ENCODE data around the gene SERINC5.

The SERINC5 gene

DNA sequence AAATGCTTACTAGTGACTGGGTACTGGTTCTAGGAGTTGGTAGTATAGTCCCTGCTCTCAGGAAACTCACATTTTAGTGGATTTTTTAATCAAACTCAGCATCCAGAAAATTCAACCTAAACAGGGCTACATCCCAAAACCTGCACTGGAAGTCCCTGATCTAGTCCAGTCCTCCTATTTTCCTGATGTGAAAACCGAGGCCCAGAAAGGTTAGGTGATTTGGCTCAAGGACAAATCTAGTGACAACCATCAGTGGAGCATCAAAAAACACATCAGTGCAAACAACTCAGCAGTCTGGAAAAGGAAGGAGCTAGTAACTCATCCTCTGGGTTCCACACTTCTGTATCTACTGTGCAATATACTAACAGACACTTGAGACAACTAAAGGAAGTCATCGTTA, 38.2 kb downstream of the SERINC5 start:
- Histone ChIP-seq H3K36me3 (ENCODE audit: insufficient read depth, low read length) (no peaks in the 10 kb centered on the region), H3K9ac (ENCODE audit: insufficient read length) (no peak overlapping the region), H3K4me3 (no peak overlapping the region), H3K27ac (no peak overlapping the region), H3K9me3 (ENCODE audit: low read depth, low read length) (no peaks in the 10 kb centered on the region)
- TF ChIP-seq POLR2AphosphoS5 (IDR thresholded peaks at IDR 0.05; ENCODE audit: borderline replicate concordance, low read depth, low read length) = no peak
- no peak for TF ChIP-seq EZH2 (IDR thresholded peaks at IDR 0.05)
- TF ChIP-seq FOXP2 (optimal IDR thresholded peaks at IDR 0.05; ENCODE audit: control extremely low read depth, extremely low read length, insufficient read depth) = no peak
- no peak for DNase-seq (ENCODE audit: low read depth, low spot score)

DNA sequence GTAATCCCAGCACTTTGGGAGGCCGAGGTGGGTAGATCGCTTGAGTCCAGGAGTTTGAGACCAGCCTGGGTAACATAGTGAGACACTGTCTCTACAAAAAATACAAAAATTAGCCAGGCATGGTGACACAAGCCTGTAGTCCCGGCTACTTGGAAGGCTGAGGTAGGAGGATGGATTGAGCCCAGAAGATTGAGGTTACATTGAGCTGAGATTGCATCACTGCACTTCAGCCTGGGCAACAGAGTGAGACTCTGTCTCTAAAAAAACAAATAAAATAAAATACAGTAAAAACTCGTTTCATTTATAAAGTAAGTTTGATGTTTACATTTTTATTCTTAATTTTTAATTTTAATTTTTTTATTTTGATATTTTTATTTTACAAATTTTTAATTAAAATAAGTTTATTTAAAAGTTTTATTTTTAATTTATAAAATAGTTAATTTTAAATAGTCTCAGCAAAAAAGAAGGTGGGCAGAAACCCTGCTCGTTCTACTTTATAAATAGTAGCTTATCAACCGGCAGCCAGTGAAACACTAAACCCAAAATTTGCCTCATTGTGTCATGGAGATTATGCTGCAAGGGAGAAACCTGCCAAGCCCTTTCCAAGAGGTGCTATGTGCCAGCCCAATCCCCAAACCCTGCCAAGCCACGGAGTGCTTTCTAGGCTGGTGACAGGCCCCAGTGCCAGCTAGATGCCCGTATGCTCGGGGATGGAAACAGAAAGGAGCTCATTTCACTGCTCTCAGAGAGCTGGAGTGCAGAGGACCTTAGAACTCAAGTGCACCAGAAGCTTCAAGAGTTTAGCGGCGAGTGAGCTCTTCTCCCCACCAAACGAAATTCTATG, 38.9 kb downstream of the SERINC5 start:
- no peak overlapping the region for H3K4me3 ChIP-seq
- TF ChIP-seq POLR2AphosphoS5 (IDR thresholded peaks at IDR 0.05; ENCODE audit: borderline replicate concordance, low read depth, low read length) (no peak), FOXP2 (optimal IDR thresholded peaks at IDR 0.05; ENCODE audit: control extremely low read depth, extremely low read length, insufficient read depth) (no peak), EZH2 (IDR thresholded peaks at IDR 0.05) (no peak)
- H3K9me3 ChIP-seq (ENCODE audit: low read depth, low read length) = no peaks in the 10 kb centered on the region
- no peak overlapping the region for H3K9ac ChIP-seq (ENCODE audit: insufficient read length)
- DNase-seq (ENCODE audit: low read depth, low spot score) = no peak
- H3K36me3 ChIP-seq (ENCODE audit: insufficient read depth, low read length) = no peaks in the 10 kb centered on the region
- no peak overlapping the region for H3K27ac ChIP-seq

DNA sequence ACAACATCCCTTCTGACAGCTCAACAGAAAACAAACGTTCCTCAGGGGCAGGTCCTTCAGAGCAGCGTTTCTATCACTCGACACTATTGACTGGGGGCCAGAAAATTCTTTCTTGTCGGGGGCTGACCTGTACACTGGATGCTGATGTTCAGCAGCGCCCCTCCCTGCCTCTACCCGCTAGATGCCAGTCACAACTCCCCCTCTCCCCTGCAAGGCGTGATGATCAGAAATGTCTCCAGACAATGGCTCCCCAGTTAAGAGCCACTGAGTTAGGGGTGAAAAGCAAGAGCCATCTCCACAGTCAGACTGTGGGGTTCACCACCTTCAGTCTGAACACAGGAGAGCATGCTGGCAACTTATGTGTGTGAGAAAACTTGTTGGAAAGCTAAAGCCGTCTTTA, 39.8 kb downstream of the SERINC5 start:
- Histone ChIP-seq H3K27ac (no peak overlapping the region), H3K36me3 (ENCODE audit: insufficient read depth, low read length) (no peaks in the 10 kb centered on the region), H3K9ac (ENCODE audit: insufficient read length) (no peak overlapping the region), H3K4me3 (no peak overlapping the region), H3K9me3 (ENCODE audit: low read depth, low read length) (no peaks in the 10 kb centered on the region)
- TF ChIP-seq FOXP2 (optimal IDR thresholded peaks at IDR 0.05; ENCODE audit: control extremely low read depth, extremely low read length, insufficient read depth) (no peak), POLR2AphosphoS5 (IDR thresholded peaks at IDR 0.05; ENCODE audit: borderline replicate concordance, low read depth, low read length) (no peak), EZH2 (IDR thresholded peaks at IDR 0.05) (no peak)
- DNase-seq (ENCODE audit: low read depth, low spot score) = no peak

DNA sequence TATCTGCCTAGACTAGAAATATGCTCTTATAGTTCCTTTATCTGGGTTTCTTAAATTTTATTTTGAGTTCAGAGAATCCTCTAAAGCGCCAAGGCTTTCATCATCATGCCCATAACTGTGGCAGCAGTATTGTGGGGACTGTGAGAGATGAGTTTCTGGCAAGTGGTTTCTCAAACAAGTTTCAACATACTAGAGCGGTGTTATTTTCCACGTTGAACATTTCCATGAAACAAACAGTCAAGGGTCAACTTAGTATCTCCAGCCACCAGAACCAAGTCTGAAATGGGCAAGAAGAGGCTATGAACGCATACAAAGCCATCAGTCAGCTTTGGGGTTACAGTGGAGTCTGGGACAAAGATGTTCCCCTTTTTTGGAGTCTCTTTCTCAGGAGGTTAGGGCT, 40.3 kb downstream of the SERINC5 start:
- no peaks in the 10 kb centered on the region for H3K36me3 ChIP-seq (ENCODE audit: insufficient read depth, low read length)
- no peak overlapping the region for H3K27ac ChIP-seq
- no peaks in the 10 kb centered on the region for H3K9me3 ChIP-seq (ENCODE audit: low read depth, low read length)
- TF ChIP-seq POLR2AphosphoS5 (IDR thresholded peaks at IDR 0.05; ENCODE audit: borderline replicate concordance, low read depth, low read length) (no peak), FOXP2 (optimal IDR thresholded peaks at IDR 0.05; ENCODE audit: control extremely low read depth, extremely low read length, insufficient read depth) (no peak)
- no peak for DNase-seq (ENCODE audit: low read depth, low spot score)
- H3K9ac ChIP-seq (ENCODE audit: insufficient read length) = no peak overlapping the region
- no peak overlapping the region for H3K4me3 ChIP-seq

DNA sequence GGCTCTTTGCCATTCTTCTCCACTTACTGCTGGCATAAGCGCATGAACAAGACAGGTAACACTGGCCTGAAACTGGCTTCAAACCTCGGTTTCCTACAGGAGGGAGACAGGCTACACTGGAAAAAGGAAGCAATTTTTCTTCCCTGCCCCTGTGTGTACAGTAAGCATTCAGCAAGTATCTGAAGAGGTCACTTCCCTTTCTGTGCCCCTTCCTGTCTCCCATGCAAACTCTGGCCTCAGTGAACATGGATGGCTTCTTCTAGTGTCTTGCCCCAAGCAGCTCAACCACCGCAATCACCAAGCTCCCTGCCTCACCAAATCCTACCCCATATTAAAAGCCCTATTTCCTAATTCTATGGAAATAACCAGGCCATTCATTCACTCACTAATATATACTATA, 42.4 kb downstream of the SERINC5 start:
- H3K27ac ChIP-seq = no peak overlapping the region
- no peaks in the 10 kb centered on the region for H3K36me3 ChIP-seq (ENCODE audit: insufficient read depth, low read length)
- no peak overlapping the region for H3K4me3 ChIP-seq
- no peak overlapping the region for H3K9ac ChIP-seq (ENCODE audit: insufficient read length)
- no peaks in the 10 kb centered on the region for H3K9me3 ChIP-seq (ENCODE audit: low read depth, low read length)
- no peak for DNase-seq (ENCODE audit: low read depth, low spot score)
- TF ChIP-seq EZH2 (IDR thresholded peaks at IDR 0.05) (no peak), POLR2AphosphoS5 (IDR thresholded peaks at IDR 0.05; ENCODE audit: borderline replicate concordance, low read depth, low read length) (no peak), FOXP2 (optimal IDR thresholded peaks at IDR 0.05; ENCODE audit: control extremely low read depth, extremely low read length, insufficient read depth) (no peak)

DNA sequence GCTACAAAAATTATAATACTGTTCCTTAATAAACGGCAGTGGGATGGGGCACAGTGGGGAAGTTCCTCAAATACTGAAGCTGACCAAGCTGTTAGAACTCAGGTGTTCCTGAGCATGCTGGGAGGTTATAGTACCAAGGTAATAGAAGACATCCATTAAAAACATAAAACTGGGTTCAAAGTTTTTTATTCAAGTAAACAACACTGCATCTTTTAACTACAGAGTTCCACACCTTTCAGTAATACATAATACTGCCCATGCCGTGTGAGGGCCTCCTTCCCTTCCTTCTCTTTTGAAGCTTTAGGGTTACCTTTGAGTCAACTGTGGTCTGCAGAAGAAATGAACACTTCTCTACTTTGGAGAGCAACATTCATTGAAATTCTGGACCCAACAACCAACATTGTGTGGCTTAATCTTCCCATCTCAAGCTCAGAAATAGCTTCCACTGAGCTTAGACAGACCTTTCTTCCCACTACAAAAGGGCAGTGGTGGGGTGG, 43.6 kb downstream of the SERINC5 start:
- Histone ChIP-seq H3K36me3 (ENCODE audit: insufficient read depth, low read length) (no peaks in the 10 kb centered on the region), H3K9ac (ENCODE audit: insufficient read length) (no peak overlapping the region), H3K4me3 (no peak overlapping the region), H3K27ac (no peak overlapping the region), H3K9me3 (ENCODE audit: low read depth, low read length) (no peaks in the 10 kb centered on the region)
- TF ChIP-seq POLR2AphosphoS5 (IDR thresholded peaks at IDR 0.05; ENCODE audit: borderline replicate concordance, low read depth, low read length) (no peak), FOXP2 (optimal IDR thresholded peaks at IDR 0.05; ENCODE audit: control extremely low read depth, extremely low read length, insufficient read depth) (no peak), EZH2 (IDR thresholded peaks at IDR 0.05) (no peak)
- no peak for DNase-seq (ENCODE audit: low read depth, low spot score)

DNA sequence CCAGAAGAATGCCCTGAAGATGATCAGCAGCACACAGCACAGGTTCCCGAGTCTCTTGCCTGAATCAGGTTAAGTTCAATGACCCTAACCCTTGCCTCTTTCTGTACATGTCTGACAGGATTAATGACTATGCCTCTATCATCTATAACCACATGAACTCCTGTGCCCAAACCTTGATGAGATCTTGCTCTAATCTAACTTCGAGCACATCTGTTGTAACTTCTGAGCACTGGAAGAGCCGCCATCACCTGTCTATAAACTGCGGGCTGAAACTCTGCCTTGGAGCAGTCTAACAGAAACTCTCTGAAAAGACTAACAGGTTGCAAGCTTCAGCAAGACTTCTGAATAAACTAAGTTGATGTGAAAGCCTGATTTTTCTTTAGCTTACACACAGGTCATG, 44.5 kb downstream of the SERINC5 start:
- no peak overlapping the region for H3K27ac ChIP-seq
- no peak for TF ChIP-seq EZH2 (IDR thresholded peaks at IDR 0.05)
- TF ChIP-seq FOXP2 (optimal IDR thresholded peaks at IDR 0.05; ENCODE audit: control extremely low read depth, extremely low read length, insufficient read depth) = no peak
- no peak for TF ChIP-seq POLR2AphosphoS5 (IDR thresholded peaks at IDR 0.05; ENCODE audit: borderline replicate concordance, low read depth, low read length)
- H3K9me3 ChIP-seq (ENCODE audit: low read depth, low read length) = no peaks in the 10 kb centered on the region
- DNase-seq (ENCODE audit: low read depth, low spot score) = no peak
- no peak overlapping the region for H3K4me3 ChIP-seq
- H3K9ac ChIP-seq (ENCODE audit: insufficient read length) = no peak overlapping the region
- no peaks in the 10 kb centered on the region for H3K36me3 ChIP-seq (ENCODE audit: insufficient read depth, low read length)

DNA sequence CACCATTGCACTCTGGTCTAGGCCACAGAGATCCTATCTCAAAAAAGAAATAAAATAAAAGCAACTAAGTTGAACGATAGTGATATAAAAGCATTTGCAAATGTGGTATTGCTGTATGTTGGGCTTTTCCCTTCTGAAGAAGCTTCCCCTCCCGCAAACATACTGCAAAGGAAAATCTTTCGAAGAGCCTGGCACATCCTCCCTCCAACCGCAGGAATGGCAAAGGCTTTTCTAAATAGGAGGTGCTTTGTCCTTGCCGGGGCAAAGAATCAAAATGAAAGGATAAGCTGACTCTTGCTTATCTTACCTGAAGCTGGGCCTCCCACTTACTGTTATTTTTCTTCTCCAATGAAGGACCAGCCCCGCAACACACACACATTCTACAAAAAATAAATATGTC, 45.8 kb downstream of the SERINC5 start:
- Histone ChIP-seq H3K9ac (ENCODE audit: insufficient read length) (no peak overlapping the region), H3K9me3 (ENCODE audit: low read depth, low read length) (no peaks in the 10 kb centered on the region), H3K27ac (no peak overlapping the region), H3K4me3 (no peak overlapping the region), H3K36me3 (ENCODE audit: insufficient read depth, low read length) (no peaks in the 10 kb centered on the region)
- no peak for DNase-seq (ENCODE audit: low read depth, low spot score)
- TF ChIP-seq FOXP2 (optimal IDR thresholded peaks at IDR 0.05; ENCODE audit: control extremely low read depth, extremely low read length, insufficient read depth) = no peak
- no peak for TF ChIP-seq EZH2 (IDR thresholded peaks at IDR 0.05)
- no peak for TF ChIP-seq POLR2AphosphoS5 (IDR thresholded peaks at IDR 0.05; ENCODE audit: borderline replicate concordance, low read depth, low read length)
